Astrocyte of the spinal cord (primary cell): Measurements from ENCODE around the gene NAIP.
"Not testable (repeated sequence)": the region's sequence is repeated elsewhere in the genome, so short reads cannot be mapped to it uniquely, and the experiment has no call there.

Experiments
- DNase-seq: peaks from one replicate; pipeline ENCODE4 v3.0.0; 2011; ENCODE audit warnings: low read depth, low spot score
- H3K4me3 ChIP-seq: 2 replicates; pipeline ENCODE4 v1.5.1; 2011; ENCODE audit warnings: low read depth, mild to moderate bottlenecking, low read length, moderate library complexity
- in situ Hi-C: cut with HindIII; loops from 2 replicates; pipeline ENCODE4 v1.10.0; 2017; ENCODE audit warnings: low sequenced_read_pairs
- TF ChIP-seq, protein P1 (sequence below): IDR thresholded peaks from 2 replicates; pipeline ENCODE4 v1.5.1; 2012; ENCODE audit warnings: low read depth, mild to moderate bottlenecking, low read length, inconsistent platforms

The NAIP gene, protein sequence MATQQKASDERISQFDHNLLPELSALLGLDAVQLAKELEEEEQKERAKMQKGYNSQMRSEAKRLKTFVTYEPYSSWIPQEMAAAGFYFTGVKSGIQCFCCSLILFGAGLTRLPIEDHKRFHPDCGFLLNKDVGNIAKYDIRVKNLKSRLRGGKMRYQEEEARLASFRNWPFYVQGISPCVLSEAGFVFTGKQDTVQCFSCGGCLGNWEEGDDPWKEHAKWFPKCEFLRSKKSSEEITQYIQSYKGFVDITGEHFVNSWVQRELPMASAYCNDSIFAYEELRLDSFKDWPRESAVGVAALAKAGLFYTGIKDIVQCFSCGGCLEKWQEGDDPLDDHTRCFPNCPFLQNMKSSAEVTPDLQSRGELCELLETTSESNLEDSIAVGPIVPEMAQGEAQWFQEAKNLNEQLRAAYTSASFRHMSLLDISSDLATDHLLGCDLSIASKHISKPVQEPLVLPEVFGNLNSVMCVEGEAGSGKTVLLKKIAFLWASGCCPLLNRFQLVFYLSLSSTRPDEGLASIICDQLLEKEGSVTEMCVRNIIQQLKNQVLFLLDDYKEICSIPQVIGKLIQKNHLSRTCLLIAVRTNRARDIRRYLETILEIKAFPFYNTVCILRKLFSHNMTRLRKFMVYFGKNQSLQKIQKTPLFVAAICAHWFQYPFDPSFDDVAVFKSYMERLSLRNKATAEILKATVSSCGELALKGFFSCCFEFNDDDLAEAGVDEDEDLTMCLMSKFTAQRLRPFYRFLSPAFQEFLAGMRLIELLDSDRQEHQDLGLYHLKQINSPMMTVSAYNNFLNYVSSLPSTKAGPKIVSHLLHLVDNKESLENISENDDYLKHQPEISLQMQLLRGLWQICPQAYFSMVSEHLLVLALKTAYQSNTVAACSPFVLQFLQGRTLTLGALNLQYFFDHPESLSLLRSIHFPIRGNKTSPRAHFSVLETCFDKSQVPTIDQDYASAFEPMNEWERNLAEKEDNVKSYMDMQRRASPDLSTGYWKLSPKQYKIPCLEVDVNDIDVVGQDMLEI (N-terminal part only)

DNA sequence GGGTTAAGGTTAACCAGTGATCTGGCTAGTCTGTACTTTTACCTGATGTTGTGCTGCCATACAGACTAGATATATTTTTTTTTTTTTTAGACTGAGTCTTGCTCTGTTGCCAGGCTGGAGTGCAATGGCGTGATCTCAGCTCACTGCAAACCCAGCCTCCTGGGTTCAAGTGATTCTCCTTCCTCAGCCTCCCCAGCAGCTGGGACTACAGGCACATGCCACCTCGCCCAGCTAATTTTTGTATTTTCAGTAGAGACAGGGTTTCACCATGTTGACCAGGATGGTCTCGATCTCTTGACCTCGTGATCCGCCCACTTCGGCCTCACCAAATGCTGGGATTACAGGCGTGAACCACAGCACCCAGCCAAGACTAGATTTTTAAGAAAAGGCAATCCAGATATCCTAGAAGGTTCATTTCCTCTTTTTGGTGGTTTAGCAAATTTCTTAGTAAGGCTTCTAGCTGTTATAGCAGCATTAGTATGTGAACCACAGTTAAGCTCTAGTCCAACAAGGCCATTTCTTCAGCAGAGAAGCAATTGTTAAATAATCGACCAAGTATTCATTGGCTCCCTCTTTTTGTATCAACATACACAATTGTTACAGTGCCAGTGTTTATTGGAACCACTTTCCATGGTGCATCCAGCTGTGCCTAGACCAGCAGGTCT is at the start of gene NAIP:
Gene NAIP, minus strand, starts transcription at position 51 of the 665 bp plus-strand sequence. CDS start 12,424 bp downstream, outside the sequence.
- H3K4me3 ChIP-seq, in situ Hi-C loops, DNase-seq: not testable (repeated sequence)

DNA sequence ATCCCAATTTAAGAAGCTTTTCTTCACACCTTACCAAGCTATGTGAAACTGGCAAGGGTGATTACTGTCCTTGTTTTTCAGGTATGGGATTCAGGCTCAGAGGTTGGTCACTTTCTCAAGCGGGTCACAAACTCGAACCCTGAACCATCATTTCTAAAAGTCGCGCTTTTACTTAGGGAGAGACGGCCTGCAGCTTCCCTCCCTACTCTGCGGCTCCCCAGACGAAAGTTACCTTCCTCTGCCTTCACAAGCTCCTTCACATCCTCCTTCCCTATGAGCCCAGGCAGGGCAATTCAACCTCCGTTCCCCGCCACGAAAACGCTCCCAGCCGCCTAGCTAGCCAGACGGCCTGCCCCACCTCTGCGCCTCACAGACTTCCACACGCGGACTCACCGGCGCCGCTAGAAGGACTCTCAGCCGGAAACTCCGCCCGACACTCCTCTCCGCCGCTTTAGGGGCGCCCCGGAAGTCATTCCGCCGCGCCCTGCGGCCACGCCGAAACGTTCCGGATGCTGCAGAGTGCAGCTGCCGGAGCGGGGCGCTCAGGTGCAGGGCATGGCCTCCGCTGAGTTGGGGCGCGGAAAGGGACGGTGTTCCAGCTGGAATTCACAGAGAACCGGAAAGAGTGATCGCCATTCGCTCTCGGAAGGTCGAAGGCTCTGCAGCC is 42.3 kb upstream of the NAIP start, which contains the start of gene GTF2H2:
Gene GTF2H2, minus strand, starts transcription at position 415 of the 667 bp plus-strand sequence. CDS start 4,913 bp downstream, outside the sequence.
- DNase-seq, in situ Hi-C loops: not testable (repeated sequence)

DNA sequence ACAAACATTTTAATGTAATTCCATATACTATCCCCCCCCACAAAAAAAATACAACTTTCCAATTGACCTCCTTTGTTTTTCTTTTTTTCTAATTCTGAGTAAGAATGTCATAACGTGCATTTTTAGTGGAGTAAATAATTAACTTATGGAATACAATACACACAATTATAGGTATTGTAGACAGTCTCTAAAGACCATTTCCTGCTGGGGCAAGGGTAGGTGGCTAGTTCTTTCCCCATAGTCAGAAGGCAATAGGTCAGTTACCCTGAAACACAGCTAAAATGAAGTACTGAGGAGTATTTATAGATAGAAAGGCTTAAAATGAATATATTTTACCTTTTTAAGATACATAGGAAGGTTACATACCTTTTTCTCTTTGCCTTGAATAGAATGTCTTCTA is 36.2 kb upstream of the NAIP start:
- DNase-seq, H3K4me3 ChIP-seq, in situ Hi-C loops: not testable (repeated sequence)

More for the DNA sequence above, 42.3 kb upstream of the NAIP start, which contains the start of gene GTF2H2:
- H3K4me3 ChIP-seq = not testable (repeated sequence)

DNA sequence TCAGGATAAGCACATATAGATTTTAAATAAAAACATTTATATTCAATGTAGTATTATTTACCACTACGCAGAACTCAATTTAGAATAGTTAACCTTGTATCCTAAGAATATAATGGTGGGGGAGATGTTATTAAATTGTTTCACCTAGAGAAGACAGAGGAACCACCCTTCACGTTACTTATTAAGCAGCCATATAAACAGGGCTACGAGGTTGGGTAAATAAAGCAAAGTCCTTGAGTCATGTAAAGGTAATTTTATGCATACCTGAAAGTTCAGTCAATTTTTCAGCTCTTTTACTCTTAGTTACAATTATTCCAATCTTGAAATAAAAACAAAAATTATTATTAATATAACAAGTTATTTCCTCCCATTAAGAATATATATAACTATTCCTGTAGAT is 34.3 kb upstream of the NAIP start:
- H3K4me3 ChIP-seq, in situ Hi-C loops, DNase-seq: not testable (repeated sequence)

DNA sequence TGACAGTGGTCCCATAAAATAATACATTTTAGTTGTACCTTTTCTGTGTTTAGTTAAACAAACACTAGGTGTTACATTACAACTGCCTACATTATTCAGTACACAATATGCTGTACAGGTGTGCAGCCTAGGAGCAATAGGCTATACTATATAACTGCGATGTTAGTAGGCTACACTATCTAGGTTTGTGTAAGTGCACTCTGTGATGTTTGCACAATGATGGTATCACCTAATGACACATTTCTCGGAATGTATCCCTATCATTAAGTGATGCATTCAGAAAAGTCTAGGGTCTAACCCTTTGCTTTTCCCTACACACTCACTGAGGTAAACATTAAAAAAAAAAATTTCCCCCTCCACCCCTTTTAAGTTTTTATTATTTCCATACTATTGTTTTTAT is 19.7 kb upstream of the NAIP start:
- H3K4me3 ChIP-seq, in situ Hi-C loops, DNase-seq: not testable (repeated sequence)

DNA sequence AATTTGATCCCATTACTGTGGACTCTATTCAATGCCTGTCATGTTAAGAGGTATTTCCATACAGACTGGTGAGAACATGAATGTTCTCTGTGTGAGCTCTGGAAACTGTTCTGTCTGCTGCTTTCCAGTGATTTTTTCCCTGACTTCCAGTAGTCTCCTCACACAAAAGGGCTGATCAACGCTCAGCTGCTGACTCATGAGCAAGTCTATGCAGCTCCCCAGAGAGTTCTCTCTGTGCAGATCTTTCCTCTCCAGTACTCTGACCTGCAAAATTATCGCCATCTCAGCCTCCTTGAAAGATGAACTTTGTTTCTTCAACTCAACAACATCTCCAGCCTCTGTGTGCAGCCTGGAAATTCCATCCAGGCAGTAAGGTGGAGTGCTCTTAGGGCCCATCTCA is 19.0 kb upstream of the NAIP start:
- in situ Hi-C loops, DNase-seq, H3K4me3 ChIP-seq: not testable (repeated sequence)

DNA sequence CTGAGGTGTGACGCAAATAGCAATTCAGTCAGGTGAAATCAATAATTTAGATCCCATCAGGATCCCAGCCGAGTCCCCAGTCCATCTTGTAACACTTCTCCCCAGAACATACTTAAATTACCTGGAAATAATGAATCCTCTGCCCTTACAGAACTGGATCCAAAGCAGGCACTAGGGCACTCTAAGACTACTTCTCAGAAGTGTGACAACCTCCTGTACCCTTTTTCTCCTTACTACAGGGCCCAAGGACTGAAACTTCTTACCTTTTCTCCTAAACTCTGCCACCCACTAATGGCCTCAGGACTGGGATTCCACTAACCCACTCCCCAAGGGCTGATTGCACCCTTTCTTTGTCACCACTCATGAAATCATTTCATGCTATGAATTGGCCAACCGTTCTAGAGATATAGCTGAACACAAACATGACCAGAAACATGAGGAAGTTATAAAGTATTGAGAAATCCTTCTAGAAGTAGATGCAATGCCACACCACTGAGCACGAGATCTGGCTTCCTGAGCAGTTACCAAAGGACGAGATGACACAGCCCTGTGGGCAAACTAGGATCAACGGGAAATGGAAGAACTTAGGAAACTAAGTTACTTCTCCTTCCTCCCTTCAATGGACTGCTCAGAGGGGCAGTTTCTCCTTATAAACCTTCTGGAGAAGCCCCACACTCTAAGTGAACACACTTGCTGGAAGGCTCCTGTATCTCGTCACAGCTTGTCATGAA is 6.1 kb upstream of the NAIP start:
- in situ Hi-C loops, H3K4me3 ChIP-seq, DNase-seq: not testable (repeated sequence)

DNA sequence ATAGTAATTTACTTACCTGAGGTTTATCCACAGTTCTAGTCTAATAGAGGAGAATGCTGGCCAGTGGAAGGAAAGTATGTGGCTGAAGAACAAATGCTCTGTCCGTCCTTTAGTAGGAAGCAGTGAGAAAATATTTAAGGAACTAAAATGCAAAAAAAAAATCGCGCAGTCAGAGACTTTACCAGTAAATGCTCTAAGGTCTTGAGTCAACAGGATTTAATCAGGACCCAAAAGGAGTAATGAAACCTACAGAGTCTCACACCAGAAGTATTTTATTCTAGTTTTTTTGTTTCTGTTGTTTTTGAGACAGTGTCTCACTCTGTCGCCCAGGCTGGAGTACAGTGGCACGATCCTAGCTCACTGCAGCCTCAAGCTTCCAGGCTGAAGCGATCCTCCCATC is 4.5 kb downstream of the NAIP start:
- in situ Hi-C loops, H3K4me3 ChIP-seq, DNase-seq: not testable (repeated sequence)

DNA sequence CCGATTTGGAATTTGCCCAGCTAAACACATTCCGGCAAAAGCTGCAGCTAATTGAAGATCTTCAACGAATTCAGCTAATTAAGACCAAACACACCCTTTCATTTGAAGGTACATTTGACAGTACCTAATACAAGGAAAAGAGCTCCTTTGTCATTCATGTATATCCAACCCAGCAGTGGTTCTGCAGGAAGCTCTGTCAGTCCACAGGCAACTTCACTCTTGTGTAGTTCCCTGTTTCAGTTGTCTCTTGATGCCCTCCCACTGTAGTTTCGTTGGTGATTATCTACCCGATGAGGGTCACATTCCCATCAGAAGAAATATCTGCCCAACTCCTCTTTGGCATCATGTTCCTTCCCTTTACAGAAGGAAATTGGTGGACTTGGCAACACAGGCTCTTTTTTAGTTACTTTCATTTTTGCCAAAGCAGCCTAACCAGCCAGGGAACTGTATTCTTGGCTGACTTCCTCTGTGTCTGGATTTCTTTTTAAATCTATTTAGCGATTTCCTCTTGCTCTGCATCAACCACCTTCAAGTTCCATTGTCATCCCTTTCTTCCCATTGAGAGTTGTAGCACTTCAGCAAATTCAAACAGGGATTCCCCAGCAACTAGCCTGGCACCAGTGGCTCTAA is 6.6 kb downstream of the NAIP start:
- DNase-seq, in situ Hi-C loops, H3K4me3 ChIP-seq: not testable (repeated sequence)

DNA sequence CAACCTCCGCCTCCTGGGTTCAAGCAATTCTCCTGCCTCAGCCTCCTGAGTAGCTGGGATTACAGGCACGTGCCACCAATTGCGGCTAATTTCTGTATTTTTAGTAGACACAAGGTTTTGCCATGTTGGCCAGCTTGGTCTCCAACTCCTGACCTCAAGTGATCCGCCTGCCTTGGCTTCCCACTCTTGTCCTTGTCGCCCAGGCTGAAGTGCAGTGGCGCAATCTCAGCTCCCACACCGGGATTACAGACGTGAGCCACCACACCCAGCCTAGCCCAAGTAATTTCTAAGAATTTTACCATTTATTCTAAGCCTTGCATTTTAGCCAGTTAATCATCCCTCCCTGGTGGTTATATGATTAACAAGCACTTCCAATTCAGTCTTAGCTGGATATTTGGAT is 11.0 kb downstream of the NAIP start:
- in situ Hi-C loops = no loop called here
- no peak for DNase-seq
- TF ChIP-seq, protein P1, sequence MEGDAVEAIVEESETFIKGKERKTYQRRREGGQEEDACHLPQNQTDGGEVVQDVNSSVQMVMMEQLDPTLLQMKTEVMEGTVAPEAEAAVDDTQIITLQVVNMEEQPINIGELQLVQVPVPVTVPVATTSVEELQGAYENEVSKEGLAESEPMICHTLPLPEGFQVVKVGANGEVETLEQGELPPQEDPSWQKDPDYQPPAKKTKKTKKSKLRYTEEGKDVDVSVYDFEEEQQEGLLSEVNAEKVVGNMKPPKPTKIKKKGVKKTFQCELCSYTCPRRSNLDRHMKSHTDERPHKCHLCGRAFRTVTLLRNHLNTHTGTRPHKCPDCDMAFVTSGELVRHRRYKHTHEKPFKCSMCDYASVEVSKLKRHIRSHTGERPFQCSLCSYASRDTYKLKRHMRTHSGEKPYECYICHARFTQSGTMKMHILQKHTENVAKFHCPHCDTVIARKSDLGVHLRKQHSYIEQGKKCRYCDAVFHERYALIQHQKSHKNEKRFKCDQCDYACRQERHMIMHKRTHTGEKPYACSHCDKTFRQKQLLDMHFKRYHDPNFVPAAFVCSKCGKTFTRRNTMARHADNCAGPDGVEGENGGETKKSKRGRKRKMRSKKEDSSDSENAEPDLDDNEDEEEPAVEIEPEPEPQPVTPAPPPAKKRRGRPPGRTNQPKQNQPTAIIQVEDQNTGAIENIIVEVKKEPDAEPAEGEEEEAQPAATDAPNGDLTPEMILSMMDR = no peak
- H3K4me3 ChIP-seq = no peak overlapping the region
